CD4-positive, alpha-beta T cell treated with Interleukin-15 for 1 hour (primary cell): Measurements from ENCODE around the gene KNDC1.
"Not testable (repeated sequence)": the region's sequence is repeated elsewhere in the genome, so short reads cannot be mapped to it uniquely, and the experiment has no call there.

Source experiments
- DNase-seq: peaks from one replicate; pipeline ENCODE4 v3.0.0-alpha.2; 2020

Gene KNDC1

GRCh38 chr10:133249094-133249780, 89.2 kb downstream of the KNDC1 start:
- DNase-seq: no peak

- DNase-seq: no peak
These were observed 90.1 kb downstream of the KNDC1 start for GRCh38 chr10:133249975-133250754.

GRCh38 chr10:133251388-133252222, 91.6 kb downstream of the KNDC1 start:
- no peak for DNase-seq

GRCh38 chr10:133252223-133252552, 92.2 kb downstream of the KNDC1 start:
- no peak for DNase-seq

- no peak for DNase-seq
These were observed 93.4 kb downstream of the KNDC1 start for GRCh38 chr10:133253361-133253955.

- no peak for DNase-seq
These were observed 94.6 kb downstream of the KNDC1 start for GRCh38 chr10:133254421-133255120.

- no peak for DNase-seq
These were observed 95.3 kb downstream of the KNDC1 start for GRCh38 chr10:133255323-133255722.

- DNase-seq: peak; percentile 45
These were observed 97.6 kb downstream of the KNDC1 start for GRCh38 chr10:133257489-133258065.

- DNase-seq: peak; percentile 41
These were observed 98.2 kb downstream of the KNDC1 start for GRCh38 chr10:133258066-133258817.

- peak; percentile 86 for DNase-seq
These were observed 99.0 kb downstream of the KNDC1 start for GRCh38 chr10:133258818-133259601.

GRCh38 chr10:133259602-133259989, 99.6 kb downstream of the KNDC1 start:
- no peak for DNase-seq

- peak; percentile 76 for DNase-seq
These were observed 101.1 kb downstream of the KNDC1 start for GRCh38 chr10:133260895-133261725.

- peak; percentile 91 for DNase-seq
These were observed 101.8 kb downstream of the KNDC1 start for GRCh38 chr10:133261726-133262325.

GRCh38 chr10:133262696-133263095, 102.7 kb downstream of the KNDC1 start:
- DNase-seq: no peak

GRCh38 chr10:133263674-133264073, 103.7 kb downstream of the KNDC1 start:
- no peak for DNase-seq

- DNase-seq: peak; percentile 67
These were observed 104.4 kb downstream of the KNDC1 start for GRCh38 chr10:133264461-133264860.

- not testable (repeated sequence) for DNase-seq
These were observed 105.0 kb downstream of the KNDC1 start for GRCh38 chr10:133265052-133265451.

- no peak for DNase-seq
These were observed 106.2 kb downstream of the KNDC1 start for GRCh38 chr10:133266056-133266795.
